Measurements from ENCODE around the gene NFRKB.
A peak's percentile ranks its signal among the peaks of the same experiment; 100 is the strongest.
"Not testable (repeated sequence)": the region's sequence is repeated elsewhere in the genome, so short reads cannot be mapped to it uniquely, and the experiment has no call there.

NFRKB gene

GRCh38 chr11:129871914-129872313, 23.5 kb downstream of the NFRKB start:
- Mint-ChIP-seq H3K36me3 (peaks cover 49% of the 10 kb centered on the region), H3K4me1 (peaks cover 2% of the 10 kb centered on the region)
- no peak for ATAC-seq (ENCODE audit: low read depth)

GRCh38 chr11:129868626-129869025, 26.8 kb downstream of the NFRKB start:
- not testable (repeated sequence) for H3K4me3 Mint-ChIP-seq; H3K4me1 Mint-ChIP-seq; DNase-seq (ENCODE audit: low spot score in 2 of 2); H3K9me3 Mint-ChIP-seq; ATAC-seq (ENCODE audit: low read depth); H3K27ac Mint-ChIP-seq; H3K27me3 Mint-ChIP-seq
- H3K36me3 Mint-ChIP-seq = peaks cover 52% of the 10 kb centered on the region

More at GRCh38 chr11:129871914-129872313, 23.5 kb downstream of the NFRKB start:
- H3K4me3 Mint-ChIP-seq = no peak overlapping the region
- DNase-seq (ENCODE audit: low spot score in 2 of 2) = no peak
- no peaks in the 10 kb centered on the region for H3K9me3 Mint-ChIP-seq
- H3K27ac Mint-ChIP-seq = no peak overlapping the region
- no peaks in the 10 kb centered on the region for H3K27me3 Mint-ChIP-seq

DNA sequence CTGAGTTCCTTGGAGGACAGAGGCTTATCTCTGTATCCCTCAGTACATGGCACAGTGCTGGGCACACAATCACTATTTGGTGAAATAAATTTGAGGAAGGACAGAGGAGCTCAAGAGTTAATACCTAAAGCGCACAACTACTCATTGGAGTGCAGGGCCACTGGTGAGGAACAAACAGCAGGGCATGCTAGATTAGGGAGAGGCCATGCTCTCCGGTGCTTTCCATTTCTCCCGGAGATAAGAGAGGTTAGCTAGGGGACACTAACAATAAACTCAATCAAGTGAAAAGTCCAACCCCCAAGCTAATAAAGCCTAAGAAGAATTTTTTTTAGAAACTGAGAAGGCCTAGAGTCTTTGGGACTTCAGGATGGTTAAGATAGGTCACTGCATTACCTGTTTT, 29.1 kb downstream of the NFRKB start:
- H3K27me3 Mint-ChIP-seq = no peaks in the 10 kb centered on the region
- peaks cover 50% of the 10 kb centered on the region for H3K36me3 Mint-ChIP-seq
- no peak for ATAC-seq (ENCODE audit: low read depth)
- no peaks in the 10 kb centered on the region for H3K9me3 Mint-ChIP-seq
- DNase-seq (ENCODE audit: low spot score in 2 of 2) = no peak
- no peak overlapping the region for H3K4me3 Mint-ChIP-seq
- H3K27ac Mint-ChIP-seq = no peak overlapping the region
- H3K4me1 Mint-ChIP-seq = no peaks in the 10 kb centered on the region

DNA sequence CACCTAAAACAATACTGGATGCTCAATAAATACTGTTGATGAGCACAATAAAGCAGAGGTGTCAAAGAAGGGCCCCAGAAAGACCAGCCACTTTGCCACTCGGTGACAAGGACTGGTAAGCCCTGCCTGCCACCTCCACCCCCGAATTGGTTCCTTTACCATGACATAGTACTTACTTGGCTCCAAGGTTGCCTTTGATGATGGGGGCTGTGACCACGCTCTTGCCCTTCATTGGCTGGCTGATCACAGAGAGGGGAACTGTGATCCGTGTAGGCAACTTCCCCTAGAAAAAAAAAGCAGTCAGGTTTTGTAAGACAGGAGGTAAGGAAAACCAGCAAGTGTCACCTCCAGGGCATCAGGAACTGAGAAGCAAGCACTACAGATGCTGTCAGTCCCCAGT, 29.7 kb downstream of the NFRKB start:
- no peak overlapping the region for H3K4me3 Mint-ChIP-seq
- H3K9me3 Mint-ChIP-seq = no peaks in the 10 kb centered on the region
- H3K36me3 Mint-ChIP-seq = peaks cover 46% of the 10 kb centered on the region
- no peak for ATAC-seq (ENCODE audit: low read depth)
- H3K27ac Mint-ChIP-seq = no peak overlapping the region
- H3K4me1 Mint-ChIP-seq = no peaks in the 10 kb centered on the region
- DNase-seq (ENCODE audit: low spot score in 2 of 2) = no peak
- H3K27me3 Mint-ChIP-seq = no peaks in the 10 kb centered on the region

DNA sequence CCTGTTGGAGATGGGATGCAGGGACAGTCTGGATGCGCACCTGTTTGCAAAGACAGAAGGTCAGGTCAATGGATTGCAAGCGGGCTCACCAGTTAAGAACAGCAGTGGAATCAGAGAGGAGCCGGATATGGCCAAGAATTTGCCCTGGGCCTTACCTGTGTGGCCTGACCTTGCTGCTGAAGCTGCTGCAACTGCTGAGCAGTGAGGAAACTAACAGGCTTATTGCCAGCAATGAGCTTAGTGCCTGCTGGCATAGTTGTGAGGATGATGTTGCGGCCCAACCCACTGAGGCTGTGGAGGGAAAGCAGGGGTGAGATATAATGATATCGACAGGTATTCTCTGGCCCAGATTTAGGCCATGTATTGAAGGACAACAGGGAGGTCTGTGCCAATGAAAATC, 30.6 kb downstream of the NFRKB start:
- Mint-ChIP-seq H3K4me3 (no peak overlapping the region), H3K36me3 (peaks cover 44% of the 10 kb centered on the region), H3K9me3 (no peaks in the 10 kb centered on the region), H3K27ac (peak overlapping the region; percentile 73), H3K4me1 (no peaks in the 10 kb centered on the region), H3K27me3 (no peaks in the 10 kb centered on the region)
- no peak for DNase-seq (ENCODE audit: low spot score in 2 of 2)
- no peak for ATAC-seq (ENCODE audit: low read depth)

GRCh38 chr11:129861702-129862522, 33.5 kb downstream of the NFRKB start:
- Mint-ChIP-seq H3K27ac (no peak overlapping the region), H3K4me1 (no peaks in the 10 kb centered on the region), H3K27me3 (no peaks in the 10 kb centered on the region), H3K9me3 (no peaks in the 10 kb centered on the region), H3K36me3 (peaks cover 33% of the 10 kb centered on the region), H3K4me3 (no peak overlapping the region)
- DNase-seq (ENCODE audit: low spot score in 2 of 2) (no peak), ATAC-seq (ENCODE audit: low read depth) (no peak)

GRCh38 chr11:129856036-129856435, 39.3 kb downstream of the NFRKB start:
- peaks cover 5% of the 10 kb centered on the region for H3K36me3 Mint-ChIP-seq
- ATAC-seq (ENCODE audit: low read depth) = no peak
- DNase-seq (ENCODE audit: low spot score in 2 of 2) = no peak
- no peaks in the 10 kb centered on the region for H3K4me1 Mint-ChIP-seq
- H3K27me3 Mint-ChIP-seq = no peaks in the 10 kb centered on the region
- H3K4me3 Mint-ChIP-seq = no peak overlapping the region
- no peak overlapping the region for H3K27ac Mint-ChIP-seq
- no peaks in the 10 kb centered on the region for H3K9me3 Mint-ChIP-seq

GRCh38 chr11:129855086-129855485, 40.3 kb downstream of the NFRKB start:
- H3K4me1 Mint-ChIP-seq = no peaks in the 10 kb centered on the region
- no peaks in the 10 kb centered on the region for H3K9me3 Mint-ChIP-seq
- H3K36me3 Mint-ChIP-seq = peaks cover 3% of the 10 kb centered on the region
- no peak overlapping the region for H3K4me3 Mint-ChIP-seq
- DNase-seq (ENCODE audit: low spot score in 2 of 2) (no peak), ATAC-seq (ENCODE audit: low read depth) (no peak)
- H3K27ac Mint-ChIP-seq = no peak overlapping the region
- H3K27me3 Mint-ChIP-seq = peaks cover 4% of the 10 kb centered on the region

DNA sequence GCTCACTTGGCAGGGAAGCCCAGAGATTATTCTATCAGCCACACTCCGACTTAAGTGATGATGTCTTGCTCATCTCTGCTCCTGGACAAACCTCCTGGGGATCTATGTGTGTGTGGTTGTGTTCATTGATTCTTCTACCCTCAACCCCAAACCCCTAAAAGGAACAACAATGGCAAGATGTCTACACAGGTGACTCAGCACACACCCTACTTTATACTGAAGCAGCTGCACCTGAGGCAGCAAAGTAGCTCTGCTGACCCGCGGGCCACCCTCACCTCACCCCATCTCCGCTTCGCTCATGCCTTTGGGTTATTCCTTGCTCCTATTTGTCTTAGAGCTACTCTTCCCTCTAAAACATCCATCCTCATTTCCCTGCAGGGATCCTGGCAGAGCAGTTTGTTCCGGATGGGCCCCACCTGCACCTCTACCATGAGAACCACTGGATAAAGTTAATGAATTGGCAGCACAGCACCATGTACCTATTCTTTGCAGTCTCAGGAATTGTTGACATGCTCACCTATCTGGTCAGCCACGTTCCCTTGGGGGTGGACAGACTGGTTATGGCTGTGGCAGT, 41.1 kb downstream of the NFRKB start:
- Mint-ChIP-seq H3K27me3 (peaks cover 4% of the 10 kb centered on the region), H3K27ac (no peak overlapping the region), H3K4me3 (no peak overlapping the region), H3K36me3 (no peaks in the 10 kb centered on the region), H3K4me1 (no peaks in the 10 kb centered on the region), H3K9me3 (no peaks in the 10 kb centered on the region)
- ATAC-seq (ENCODE audit: low read depth) (no peak), DNase-seq (ENCODE audit: low spot score in 2 of 2) (no peak)

DNA sequence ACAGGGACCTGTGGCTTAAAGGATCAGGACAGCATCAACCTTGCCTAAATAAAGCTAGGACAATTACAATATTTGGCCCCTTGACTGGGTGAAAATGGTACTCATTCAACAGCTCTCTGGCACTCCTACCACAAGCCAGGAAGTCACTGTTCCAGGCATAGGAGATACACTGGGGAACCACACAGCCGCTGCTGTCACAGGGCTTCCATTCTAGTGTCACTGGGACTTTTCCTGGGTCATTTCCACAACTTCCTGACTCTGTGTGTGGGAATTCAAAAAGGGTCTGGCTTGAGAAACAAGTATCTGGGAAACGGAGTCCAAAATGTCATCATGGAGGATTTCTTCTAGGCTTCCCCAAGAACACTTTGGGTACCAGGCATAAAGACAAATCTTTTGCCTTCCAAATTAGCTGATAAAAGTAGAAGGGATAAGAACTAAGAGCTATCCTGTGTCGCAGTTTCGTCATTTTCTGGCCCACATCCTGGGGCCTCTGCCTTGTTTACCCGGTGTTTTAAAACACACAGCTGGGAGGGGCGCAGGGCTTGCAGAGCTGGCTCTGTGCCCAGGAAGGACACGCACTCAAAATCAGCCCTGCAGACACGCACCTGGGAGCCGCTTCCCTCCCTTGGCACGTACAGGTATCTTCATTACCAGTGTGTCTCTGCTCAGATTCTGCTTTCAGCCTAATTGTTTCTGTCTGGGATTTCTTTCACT, 41.7 kb downstream of the NFRKB start:
- no peaks in the 10 kb centered on the region for H3K4me1 Mint-ChIP-seq
- H3K9me3 Mint-ChIP-seq = no peaks in the 10 kb centered on the region
- H3K27ac Mint-ChIP-seq = no peak overlapping the region
- no peaks in the 10 kb centered on the region for H3K36me3 Mint-ChIP-seq
- H3K4me3 Mint-ChIP-seq = no peak overlapping the region
- no peak for DNase-seq (ENCODE audit: low spot score in 2 of 2)
- ATAC-seq (ENCODE audit: low read depth) = no peak
- H3K27me3 Mint-ChIP-seq = peaks cover 4% of the 10 kb centered on the region

DNA sequence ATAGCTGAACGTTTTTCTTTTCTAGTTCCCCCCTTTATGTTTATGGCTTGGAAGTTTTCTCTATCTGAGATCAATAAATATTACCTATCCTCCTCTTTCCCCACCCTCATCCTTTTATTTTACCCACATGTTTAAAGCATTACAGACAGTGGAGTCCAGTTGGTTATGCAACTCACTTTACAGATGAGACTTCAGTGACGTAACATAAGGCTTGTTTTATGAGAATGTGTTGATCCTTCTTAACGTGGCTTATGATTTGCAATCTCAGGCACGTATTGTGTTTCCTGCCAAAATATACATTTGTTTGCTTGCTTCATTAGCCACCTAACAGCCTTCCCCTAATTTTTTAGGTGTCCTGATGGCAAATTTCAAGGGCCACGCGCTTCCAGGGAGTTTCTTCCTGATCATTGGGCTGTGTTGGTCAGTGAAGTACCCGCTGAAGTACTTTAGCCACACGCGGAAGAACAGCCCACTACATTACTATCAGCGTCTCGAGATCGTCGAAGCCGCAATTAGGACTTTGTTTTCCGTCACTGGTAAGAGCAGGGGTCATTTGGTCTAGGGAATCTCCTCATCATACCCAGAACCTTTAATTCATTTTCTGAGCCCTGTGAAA, 43.1 kb downstream of the NFRKB start:
- H3K27ac Mint-ChIP-seq = no peak overlapping the region
- H3K36me3 Mint-ChIP-seq = no peaks in the 10 kb centered on the region
- H3K9me3 Mint-ChIP-seq = no peaks in the 10 kb centered on the region
- DNase-seq (ENCODE audit: low spot score in 2 of 2) (no peak), ATAC-seq (ENCODE audit: low read depth) (no peak)
- peaks cover 4% of the 10 kb centered on the region for H3K27me3 Mint-ChIP-seq
- no peaks in the 10 kb centered on the region for H3K4me1 Mint-ChIP-seq
- no peak overlapping the region for H3K4me3 Mint-ChIP-seq

GRCh38 chr11:129849447-129850130, 45.8 kb downstream of the NFRKB start:
- Mint-ChIP-seq H3K4me1 (peaks cover 6% of the 10 kb centered on the region), H3K27me3 (peaks cover 4% of the 10 kb centered on the region), H3K36me3 (no peaks in the 10 kb centered on the region), H3K4me3 (no peak overlapping the region), H3K9me3 (no peaks in the 10 kb centered on the region), H3K27ac (no peak overlapping the region)
- ATAC-seq (ENCODE audit: low read depth) = no peak
- DNase-seq (ENCODE audit: low spot score in 2 of 2) = no peak

DNA sequence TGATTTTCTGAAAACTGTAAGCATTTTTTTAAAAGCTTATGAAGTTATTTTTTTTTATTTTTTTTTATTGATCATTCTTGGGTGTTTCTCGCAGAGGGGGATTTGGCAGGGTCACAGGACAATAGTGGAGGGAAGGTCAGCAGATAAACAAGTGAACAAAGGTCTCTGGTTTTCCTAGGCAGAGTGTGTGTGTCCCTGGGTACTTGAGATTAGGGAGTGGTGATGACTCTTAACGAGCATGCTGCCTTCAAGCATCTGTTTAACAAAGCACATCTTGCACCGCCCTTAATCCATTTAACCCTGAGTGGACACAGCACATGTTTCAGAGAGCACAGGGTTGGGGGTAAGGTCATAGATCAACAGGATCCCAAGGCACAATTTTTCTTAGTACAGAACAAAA, 48.0 kb downstream of the NFRKB start:
- not testable (repeated sequence) for H3K9me3 Mint-ChIP-seq; H3K4me1 Mint-ChIP-seq; H3K27ac Mint-ChIP-seq; H3K4me3 Mint-ChIP-seq; ATAC-seq (ENCODE audit: low read depth); H3K27me3 Mint-ChIP-seq; DNase-seq (ENCODE audit: low spot score in 2 of 2); H3K36me3 Mint-ChIP-seq

All from memory B cell (primary cell).